ENCODE measurements around the gene DIP2C. TPM values are rescaled to one million over a fixed set of nuclear protein-coding genes. Genes with fewer than 3 reads are reported as not detected.
"Not testable (repeated sequence)": the region's sequence is repeated elsewhere in the genome, so short reads cannot be mapped to it uniquely, and the experiment has no call there.

The DIP2C gene
- total and polyA plus RNA-seq, 7 experiments from 2014 or later = 1.1 to 8.7 (median 4.5) TPM

GRCh38 chr10:679556-679955 is 9.9 kb downstream of the DIP2C start:
- Mint-ChIP-seq H3K27me3 (peaks cover 7 to 16% (median 10%) of the 10 kb centered on the region in 5 donors), H3K36me3 (no peaks in the 10 kb centered on the region), H3K27ac (no peak overlapping the region), H3K9me3 (peaks cover 0 to 6% (median 0%) of the 10 kb centered on the region in 11 donors), H3K4me1 (peaks cover 0 to 1% (median 0%) of the 10 kb centered on the region in 7 donors), H3K4me3 (no peak overlapping the region)
- intact Hi-C loops (cut with micrococcal nuclease) = no loop called here
- DNase-seq = no peak
- Histone ChIP-seq H3K9me3 (ENCODE audit: control insufficient read depth in 2 of 3, low read length in 3 of 3) (no peaks in the 10 kb centered on the region), H3K27me3 (ENCODE audit: control insufficient read depth in 2 of 2, insufficient read depth in 2 of 2, low read length in 2 of 2) (no peaks in the 10 kb centered on the region), H3K27ac (ENCODE audit: low read depth, low read length) (no peak overlapping the region), H3K36me3 (ENCODE audit: control insufficient read depth in 2 of 3, insufficient read depth in 3 of 3, low read length in 3 of 3) (no peaks in the 10 kb centered on the region), H3K4me3 (ENCODE audit: low read length) (no peak overlapping the region), H3K4me1 (ENCODE audit: control insufficient read depth in 2 of 2, insufficient read depth in 2 of 2, low read length in 2 of 2) (no peaks in the 10 kb centered on the region)
- no peak for ATAC-seq
- ChIA-PET CTCF (no interaction called here), POLR2A (no interaction called here)

DNA sequence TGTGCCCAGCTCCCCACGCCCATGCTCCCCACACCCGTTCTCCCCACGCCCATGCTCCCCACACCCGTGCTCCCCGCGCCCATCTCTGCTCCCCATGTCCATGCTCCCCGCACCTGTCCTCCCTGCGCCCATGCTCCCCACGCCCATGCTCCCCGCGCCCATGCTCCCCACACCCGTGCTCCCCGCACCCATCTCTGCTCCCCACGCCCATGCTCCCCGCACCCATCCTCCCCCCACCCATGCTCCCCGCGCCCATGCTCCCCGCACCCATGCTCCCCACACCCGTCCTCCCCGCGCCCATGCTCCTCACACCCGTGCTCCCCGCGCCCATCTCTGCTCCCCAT is 10.8 kb downstream of the DIP2C start:
- H3K36me3 Mint-ChIP-seq; POLR2A ChIA-PET; intact Hi-C loops (cut with micrococcal nuclease); H3K27ac Mint-ChIP-seq; H3K36me3 ChIP-seq (ENCODE audit: control insufficient read depth in 2 of 3, insufficient read depth in 3 of 3, low read length in 3 of 3); H3K4me3 ChIP-seq (ENCODE audit: low read length); H3K4me3 Mint-ChIP-seq; H3K27me3 ChIP-seq (ENCODE audit: control insufficient read depth in 2 of 2, insufficient read depth in 2 of 2, low read length in 2 of 2); H3K9me3 ChIP-seq (ENCODE audit: control insufficient read depth in 2 of 3, low read length in 3 of 3); H3K9me3 Mint-ChIP-seq; H3K4me1 ChIP-seq (ENCODE audit: control insufficient read depth in 2 of 2, insufficient read depth in 2 of 2, low read length in 2 of 2); H3K27ac ChIP-seq (ENCODE audit: low read depth, low read length); ATAC-seq; CTCF ChIA-PET; H3K4me1 Mint-ChIP-seq; DNase-seq: not testable (repeated sequence)
- peaks cover 7 to 18% (median 9%) of the 10 kb centered on the region in 5 donors for H3K27me3 Mint-ChIP-seq

DNA sequence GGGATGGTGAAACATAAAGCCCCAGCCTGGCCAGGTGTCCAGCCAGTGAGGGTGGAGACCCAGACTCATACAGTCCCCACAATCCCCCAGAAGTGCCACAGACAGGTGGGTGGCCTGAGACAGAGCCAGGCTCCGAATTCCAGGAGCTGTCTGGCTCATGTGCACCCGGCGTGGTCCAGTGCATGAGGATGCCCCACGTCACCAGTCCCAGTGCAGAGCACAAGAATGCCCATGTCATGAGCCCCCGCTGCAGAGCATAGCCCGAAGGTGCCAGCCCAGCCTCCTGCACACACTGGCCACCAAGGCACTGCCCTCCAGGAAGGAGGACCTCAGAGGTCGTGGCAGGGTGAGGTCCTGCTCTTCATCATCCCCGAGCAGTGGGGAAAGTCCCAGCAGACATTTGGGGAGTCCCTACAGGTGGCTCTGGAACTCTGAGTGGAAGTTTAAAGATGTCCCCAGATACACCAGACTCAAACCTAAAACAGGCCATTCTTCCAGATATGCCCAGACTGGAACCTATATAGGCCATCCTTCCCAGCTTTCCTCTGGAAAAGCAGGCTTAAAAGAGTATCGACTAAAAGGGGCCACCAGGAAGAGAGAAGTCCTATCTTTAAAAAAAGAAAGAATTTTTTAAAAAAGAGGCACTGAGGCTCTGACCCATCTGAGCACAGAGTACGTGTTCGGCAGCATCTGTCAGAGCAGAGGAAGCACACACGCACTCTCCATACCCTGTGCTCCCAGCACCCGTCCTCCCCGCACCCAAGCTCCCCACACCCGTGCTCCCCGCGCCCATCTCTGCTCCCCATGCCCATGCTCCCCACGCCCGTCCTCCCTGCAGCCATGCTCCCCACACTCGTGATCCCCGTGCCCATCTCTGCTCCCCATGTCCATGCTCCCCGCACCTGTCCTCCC is 11.5 kb downstream of the DIP2C start:
- intact Hi-C loops (cut with micrococcal nuclease) = no loop called here
- CTCF ChIA-PET = no interaction called here
- POLR2A ChIA-PET = no interaction called here

DNA sequence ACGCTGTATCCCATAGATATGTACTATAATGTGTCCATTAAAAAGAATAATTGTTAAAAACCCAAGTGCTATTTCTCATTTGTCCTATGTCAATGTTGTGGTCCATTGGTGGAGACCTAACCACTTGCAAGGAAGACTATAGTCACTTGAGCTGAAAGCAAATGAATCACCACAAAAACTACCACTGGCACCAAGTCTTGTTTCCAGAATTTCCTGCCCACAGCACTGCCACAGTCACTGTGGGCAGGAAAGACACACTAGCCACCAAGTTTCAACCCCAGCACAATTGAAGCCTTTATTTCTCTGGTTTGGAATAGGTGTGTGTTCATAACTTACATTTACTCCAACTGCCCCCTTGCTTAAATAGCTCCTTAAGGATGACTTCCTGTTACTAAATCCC is 12.4 kb downstream of the DIP2C start:
- ChIA-PET POLR2A (no interaction called here), CTCF (no interaction called here)
- no peak overlapping the region for H3K4me3 Mint-ChIP-seq
- no peaks in the 10 kb centered on the region for H3K36me3 Mint-ChIP-seq
- peaks cover 0 to 7% (median 4%) of the 10 kb centered on the region in 5 donors for H3K27me3 Mint-ChIP-seq
- intact Hi-C loops (cut with micrococcal nuclease) = no loop called here
- Histone ChIP-seq H3K27me3 (ENCODE audit: control insufficient read depth in 2 of 2, insufficient read depth in 2 of 2, low read length in 2 of 2) (no peaks in the 10 kb centered on the region), H3K9me3 (ENCODE audit: control insufficient read depth in 2 of 3, low read length in 3 of 3) (no peaks in the 10 kb centered on the region), H3K4me1 (ENCODE audit: control insufficient read depth in 2 of 2, insufficient read depth in 2 of 2, low read length in 2 of 2) (no peaks in the 10 kb centered on the region), H3K36me3 (ENCODE audit: control insufficient read depth in 2 of 3, insufficient read depth in 3 of 3, low read length in 3 of 3) (no peaks in the 10 kb centered on the region), H3K4me3 (ENCODE audit: low read length) (no peak overlapping the region), H3K27ac (ENCODE audit: low read depth, low read length) (no peak overlapping the region)
- H3K27ac Mint-ChIP-seq = no peak overlapping the region
- no peaks in the 10 kb centered on the region for H3K4me1 Mint-ChIP-seq
- peaks cover 0 to 5% (median 0%) of the 10 kb centered on the region in 11 donors for H3K9me3 Mint-ChIP-seq
- DNase-seq = no peak
- ATAC-seq = no peak

More for the DNA sequence above, 11.5 kb downstream of the DIP2C start:
- DNase-seq (no peak), ATAC-seq (no peak)
- no peak overlapping the region for H3K27ac ChIP-seq (ENCODE audit: low read depth, low read length)
- no peak overlapping the region for H3K4me3 ChIP-seq (ENCODE audit: low read length)
- no peaks in the 10 kb centered on the region for H3K9me3 ChIP-seq (ENCODE audit: control insufficient read depth in 2 of 3, low read length in 3 of 3)
- H3K36me3 Mint-ChIP-seq = no peaks in the 10 kb centered on the region
- no peaks in the 10 kb centered on the region for H3K36me3 ChIP-seq (ENCODE audit: control insufficient read depth in 2 of 3, insufficient read depth in 3 of 3, low read length in 3 of 3)
- peaks cover under 1 to 14% (median 7%) of the 10 kb centered on the region in 5 donors for H3K27me3 Mint-ChIP-seq
- no peaks in the 10 kb centered on the region for H3K4me1 Mint-ChIP-seq
- no peaks in the 10 kb centered on the region for H3K27me3 ChIP-seq (ENCODE audit: control insufficient read depth in 2 of 2, insufficient read depth in 2 of 2, low read length in 2 of 2)
- H3K4me3 Mint-ChIP-seq = no peak overlapping the region
- no peaks in the 10 kb centered on the region for H3K4me1 ChIP-seq (ENCODE audit: control insufficient read depth in 2 of 2, insufficient read depth in 2 of 2, low read length in 2 of 2)
- H3K9me3 Mint-ChIP-seq = peaks cover 0 to 5% (median 0%) of the 10 kb centered on the region in 11 donors
- no peak overlapping the region for H3K27ac Mint-ChIP-seq

GRCh38 chr10:676178-676577 is 13.3 kb downstream of the DIP2C start:
- ATAC-seq (no peak), DNase-seq (no peak)
- H3K27me3 ChIP-seq (ENCODE audit: control insufficient read depth in 2 of 2, insufficient read depth in 2 of 2, low read length in 2 of 2) = no peaks in the 10 kb centered on the region
- Mint-ChIP-seq H3K4me1 (no peaks in the 10 kb centered on the region), H3K27ac (no peak overlapping the region), H3K27me3 (peaks cover 0 to 7% (median 4%) of the 10 kb centered on the region in 5 donors), H3K9me3 (peaks cover 0 to 5% (median 2%) of the 10 kb centered on the region in 11 donors), H3K36me3 (no peaks in the 10 kb centered on the region), H3K4me3 (no peak overlapping the region)
- ChIA-PET POLR2A (no interaction called here), CTCF (no interaction called here)
- H3K27ac ChIP-seq (ENCODE audit: low read depth, low read length) = no peak overlapping the region
- H3K4me3 ChIP-seq (ENCODE audit: low read length) = no peak overlapping the region
- no peaks in the 10 kb centered on the region for H3K9me3 ChIP-seq (ENCODE audit: control insufficient read depth in 2 of 3, low read length in 3 of 3)
- intact Hi-C loops (cut with micrococcal nuclease) = no loop called here
- no peaks in the 10 kb centered on the region for H3K36me3 ChIP-seq (ENCODE audit: control insufficient read depth in 2 of 3, insufficient read depth in 3 of 3, low read length in 3 of 3)
- H3K4me1 ChIP-seq (ENCODE audit: control insufficient read depth in 2 of 2, insufficient read depth in 2 of 2, low read length in 2 of 2) = no peaks in the 10 kb centered on the region

- H3K4me1 Mint-ChIP-seq = no peaks in the 10 kb centered on the region
- ChIA-PET CTCF (no interaction called here), POLR2A (no interaction called here)
- Histone ChIP-seq H3K4me3 (ENCODE audit: low read length) (no peak overlapping the region), H3K36me3 (ENCODE audit: control insufficient read depth in 2 of 3, insufficient read depth in 3 of 3, low read length in 3 of 3) (no peaks in the 10 kb centered on the region), H3K4me1 (ENCODE audit: control insufficient read depth in 2 of 2, insufficient read depth in 2 of 2, low read length in 2 of 2) (no peaks in the 10 kb centered on the region), H3K27me3 (ENCODE audit: control insufficient read depth in 2 of 2, insufficient read depth in 2 of 2, low read length in 2 of 2) (no peaks in the 10 kb centered on the region), H3K27ac (ENCODE audit: low read depth, low read length) (no peak overlapping the region), H3K9me3 (ENCODE audit: control insufficient read depth in 2 of 3, low read length in 3 of 3) (no peaks in the 10 kb centered on the region)
- no peak for DNase-seq
- no peak overlapping the region for H3K4me3 Mint-ChIP-seq
- peaks cover 0 to 7% (median 4%) of the 10 kb centered on the region in 5 donors for H3K27me3 Mint-ChIP-seq
- peaks cover 0 to 5% (median 2%) of the 10 kb centered on the region in 11 donors for H3K9me3 Mint-ChIP-seq
- H3K36me3 Mint-ChIP-seq = no peaks in the 10 kb centered on the region
- intact Hi-C loops (cut with micrococcal nuclease) = no loop called here
- H3K27ac Mint-ChIP-seq = no peak overlapping the region
- ATAC-seq = no peak
These were observed 13.9 kb downstream of the DIP2C start for GRCh38 chr10:675532-675931.

GRCh38 chr10:673492-673891 is 16.0 kb downstream of the DIP2C start:
- ChIA-PET POLR2A (no interaction called here), CTCF (no interaction called here)
- no peak overlapping the region for H3K27ac ChIP-seq (ENCODE audit: low read depth, low read length)
- Mint-ChIP-seq H3K36me3 (no peaks in the 10 kb centered on the region), H3K4me3 (no peak overlapping the region), H3K27ac (no peak overlapping the region), H3K27me3 (peaks cover 0 to 7% (median 4%) of the 10 kb centered on the region in 5 donors), H3K4me1 (no peaks in the 10 kb centered on the region), H3K9me3 (peaks cover 0 to 7% (median 3%) of the 10 kb centered on the region in 11 donors)
- no peaks in the 10 kb centered on the region for H3K9me3 ChIP-seq (ENCODE audit: control insufficient read depth in 2 of 3, low read length in 3 of 3)
- intact Hi-C loops (cut with micrococcal nuclease) = no loop called here
- no peak overlapping the region for H3K4me3 ChIP-seq (ENCODE audit: low read length)
- no peaks in the 10 kb centered on the region for H3K4me1 ChIP-seq (ENCODE audit: control insufficient read depth in 2 of 2, insufficient read depth in 2 of 2, low read length in 2 of 2)
- ATAC-seq = no peak
- no peaks in the 10 kb centered on the region for H3K36me3 ChIP-seq (ENCODE audit: control insufficient read depth in 2 of 3, insufficient read depth in 3 of 3, low read length in 3 of 3)
- no peaks in the 10 kb centered on the region for H3K27me3 ChIP-seq (ENCODE audit: control insufficient read depth in 2 of 2, insufficient read depth in 2 of 2, low read length in 2 of 2)
- DNase-seq = no peak
